Measurements from ENCODE around the gene JAKMIP2. TPM values are rescaled to one million over a fixed set of nuclear protein-coding genes. Genes with fewer than 3 reads are reported as not detected.

The JAKMIP2 gene
- total RNA-seq, 1 experiment from 2014 or later, result not detected

GRCh38 chr5:147617711-147618350 lies 164.7 kb downstream of the JAKMIP2 start:
- DNase-seq (ENCODE audit: low read depth, low spot score), result no peak
- no peaks in the 10 kb centered on the region for H3K4me1 ChIP-seq (ENCODE audit: control insufficient read depth, insufficient read depth, low read length)
- TF ChIP-seq CTCF (IDR thresholded peaks at IDR 0.05) (no peak), TCF7L2 (IDR thresholded peaks at IDR 0.05; ENCODE audit: low read depth, low read length) (no peak), REST (IDR thresholded peaks at IDR 0.05; ENCODE audit: insufficient read depth in 1 of 2, low read depth in 2 of 2, low read length in 1 of 2) (no peak), SIN3A (IDR thresholded peaks at IDR 0.05; ENCODE audit: borderline replicate concordance, insufficient read depth, low read depth, low read length) (no peak), POLR2AphosphoS5 (IDR thresholded peaks at IDR 0.05; ENCODE audit: low read depth, low read length) (no peak)
- no peaks in the 10 kb centered on the region for H3K27me3 ChIP-seq (ENCODE audit: control insufficient read depth, insufficient read depth, low read length)
- BruUV-seq (replicated peaks), result no TSS peak
- H3K9me3 ChIP-seq (ENCODE audit: control insufficient read depth, insufficient read depth, low read depth, low read length), result no peaks in the 10 kb centered on the region
- intact Hi-C loops (cut with micrococcal nuclease; ENCODE audit: unreplicated experiment), result no loop called here
- ATAC-seq, result no peak
- no peak overlapping the region for H3K27ac ChIP-seq (ENCODE audit: low read length)
- H3K36me3 ChIP-seq (ENCODE audit: control insufficient read depth, insufficient read depth, low read length), result no peaks in the 10 kb centered on the region
- in situ Hi-C loops (cut with HindIII; ENCODE audit: low pct_unique_long_range_greater_than_20kb, low sequenced_read_pairs), result no loop called here
- H3K4me3 ChIP-seq (ENCODE audit: low read depth in 2 of 2, low read length in 2 of 2), result no peak overlapping the region
- ChIA-PET POLR2A (no interaction called here), CTCF (interaction anchor here (0.6 kb wide), 1 partner anchor 206 kb away, joined by 10 read pairs; no protein-coding TSS in a partner anchor)

- ChIA-PET CTCF (no interaction called here), POLR2A (no interaction called here)
- Histone ChIP-seq H3K36me3 (ENCODE audit: control insufficient read depth, insufficient read depth, low read length) (no peaks in the 10 kb centered on the region), H3K27ac (ENCODE audit: low read length) (no peak overlapping the region), H3K4me1 (ENCODE audit: control insufficient read depth, insufficient read depth, low read length) (no peaks in the 10 kb centered on the region), H3K4me3 (ENCODE audit: low read depth in 2 of 2, low read length in 2 of 2) (no peak overlapping the region), H3K9me3 (ENCODE audit: control insufficient read depth, insufficient read depth, low read depth, low read length) (no peaks in the 10 kb centered on the region), H3K27me3 (ENCODE audit: control insufficient read depth, insufficient read depth, low read length) (no peaks in the 10 kb centered on the region)
- intact Hi-C loops (cut with micrococcal nuclease; ENCODE audit: unreplicated experiment) (no loop called here), in situ Hi-C loops (cut with HindIII; ENCODE audit: low pct_unique_long_range_greater_than_20kb, low sequenced_read_pairs) (no loop called here)
- TF ChIP-seq SIN3A (IDR thresholded peaks at IDR 0.05; ENCODE audit: borderline replicate concordance, insufficient read depth, low read depth, low read length), result no peak
- TF ChIP-seq POLR2AphosphoS5 (IDR thresholded peaks at IDR 0.05; ENCODE audit: low read depth, low read length), result no peak
- TF ChIP-seq CTCF (IDR thresholded peaks at IDR 0.05), result no peak
- DNase-seq (ENCODE audit: low read depth, low spot score) (no peak), ATAC-seq (no peak)
- no TSS peak for BruUV-seq (replicated peaks)
Observed at GRCh38 chr5:147617191-147617606, 165.3 kb downstream of the JAKMIP2 start.

Measured in Panc1 (cell line).